BE2C (cell line): ENCODE data around the gene PDE5A.

ENCODE experiments used
- DNase-seq: peaks from one replicate; pipeline ENCODE4 v3.0.0-alpha.2; 2020
- H3K27me3 ChIP-seq: fragments of 250-450 bp; sonication (Bioruptor Pico); 2 replicates; pipeline ENCODE4 v1.5.1; 2020; ENCODE audit warnings: mild to moderate bottlenecking
- H3K36me3 ChIP-seq: fragments of 250-450 bp; sonication (Bioruptor Pico); 2 replicates; pipeline ENCODE4 v1.5.1; 2020; ENCODE audit warnings: mild to moderate bottlenecking
- H3K4me1 ChIP-seq: fragments of 250-450 bp; sonication (Bioruptor Pico); 2 replicates; pipeline ENCODE4 v1.5.1; 2020
- H3K4me3 ChIP-seq: 2 replicates; pipeline ENCODE4 v1.5.1; 2011; ENCODE audit warnings: low read depth, low read length
- H3K9me3 ChIP-seq: fragments of 250-450 bp; sonication (Bioruptor Pico); 2 replicates; pipeline ENCODE4 v1.5.1; 2020
- CTCF ChIP-seq: IDR thresholded peaks from 2 replicates; pipeline ENCODE4 v1.5.1; 2012; ENCODE audit warnings: mild to moderate bottlenecking, low read depth, low read length

Gene PDE5A

GRCh38 chr4:119602366-119602765 lies 26.2 kb downstream of the PDE5A start:
- Histone ChIP-seq H3K36me3 (no peaks in the 10 kb centered on the region), H3K27me3 (peaks cover 3% of the 10 kb centered on the region; the same call in 1 of the 2 replicates), H3K4me1 (no peaks in the 10 kb centered on the region), H3K9me3 (no peaks in the 10 kb centered on the region), H3K4me3 (no peak overlapping the region)
- DNase-seq: no peak
- TF ChIP-seq CTCF: no peak

GRCh38 chr4:119598521-119598920 lies 30.1 kb downstream of the PDE5A start:
- H3K4me3 ChIP-seq: no peak overlapping the region
- H3K4me1 ChIP-seq: no peaks in the 10 kb centered on the region
- no peaks in the 10 kb centered on the region; the same call in 1 of the 2 replicates for H3K27me3 ChIP-seq
- DNase-seq: no peak
- no peak for TF ChIP-seq CTCF
- no peaks in the 10 kb centered on the region for H3K9me3 ChIP-seq
- no peaks in the 10 kb centered on the region for H3K36me3 ChIP-seq

- H3K4me1 ChIP-seq: no peaks in the 10 kb centered on the region
- H3K4me3 ChIP-seq: no peak overlapping the region
- TF ChIP-seq CTCF: no peak
- no peaks in the 10 kb centered on the region; the same call in 1 of the 2 replicates for H3K27me3 ChIP-seq
- no peak for DNase-seq
- no peaks in the 10 kb centered on the region for H3K9me3 ChIP-seq
- H3K36me3 ChIP-seq: no peaks in the 10 kb centered on the region
Observed at GRCh38 chr4:119597377-119597776, 31.2 kb downstream of the PDE5A start.

- no peak overlapping the region for H3K4me3 ChIP-seq
- no peaks in the 10 kb centered on the region for H3K9me3 ChIP-seq
- DNase-seq: no peak
- H3K4me1 ChIP-seq: no peaks in the 10 kb centered on the region
- H3K36me3 ChIP-seq: no peaks in the 10 kb centered on the region
- H3K27me3 ChIP-seq: peaks cover 8% of the 10 kb centered on the region; the same call in 1 of the 2 replicates
- no peak for TF ChIP-seq CTCF
Observed at GRCh38 chr4:119593698-119594097, 34.9 kb downstream of the PDE5A start.

GRCh38 chr4:119592830-119593229 lies 35.8 kb downstream of the PDE5A start:
- no peak for TF ChIP-seq CTCF
- Histone ChIP-seq H3K36me3 (no peaks in the 10 kb centered on the region), H3K4me3 (no peak overlapping the region), H3K27me3 (peaks cover 8% of the 10 kb centered on the region; the same call in 1 of the 2 replicates), H3K4me1 (no peaks in the 10 kb centered on the region), H3K9me3 (no peaks in the 10 kb centered on the region)
- DNase-seq: no peak

- no peak for TF ChIP-seq CTCF
- no peaks in the 10 kb centered on the region for H3K36me3 ChIP-seq
- no peak overlapping the region for H3K4me3 ChIP-seq
- no peak for DNase-seq
- no peaks in the 10 kb centered on the region for H3K9me3 ChIP-seq
- H3K4me1 ChIP-seq: no peaks in the 10 kb centered on the region
- H3K27me3 ChIP-seq: peaks cover 28% of the 10 kb centered on the region
Observed at GRCh38 chr4:119589165-119589564, 39.4 kb downstream of the PDE5A start.
